NCI-H187 (cell line): ENCODE data around the gene DNAI1.

Source experiments
- DNase-seq, 2 experiments: peaks; one replicate each; lab custom pipeline; 2025; lab: John Stamatoyannopoulos, UW

Gene DNAI1

GRCh38 chr9:34558919-34559623 lies 100.5 kb downstream of the DNAI1 start:
- no peak for DNase-seq

GRCh38 chr9:34559624-34560455 lies 101.2 kb downstream of the DNAI1 start:
- DNase-seq = no peak

GRCh38 chr9:34560599-34561214 lies 102.1 kb downstream of the DNAI1 start:
- DNase-seq = no peak

- DNase-seq = no peak
Observed at GRCh38 chr9:34562135-34562745, 103.6 kb downstream of the DNAI1 start.

- DNase-seq = no peak
Observed at GRCh38 chr9:34563262-34563661, 104.7 kb downstream of the DNAI1 start.

GRCh38 chr9:34564617-34565016 lies 106.0 kb downstream of the DNAI1 start:
- no peak for DNase-seq

- DNase-seq = no peak
Observed at GRCh38 chr9:34565856-34566255, 107.3 kb downstream of the DNAI1 start.

- no peak for DNase-seq
Observed at GRCh38 chr9:34566322-34566721, 107.7 kb downstream of the DNAI1 start.

GRCh38 chr9:34566972-34567371 lies 108.4 kb downstream of the DNAI1 start:
- DNase-seq = no peak

- DNase-seq = no peak
Observed at GRCh38 chr9:34568133-34568532, 109.5 kb downstream of the DNAI1 start.

- no peak for DNase-seq
Observed at GRCh38 chr9:34568774-34569173, 110.2 kb downstream of the DNAI1 start.

- no peak for DNase-seq
Observed at GRCh38 chr9:34570376-34570775, 111.8 kb downstream of the DNAI1 start.
